ENCODE data around the gene GDPD4.

GDPD4 gene

DNA sequence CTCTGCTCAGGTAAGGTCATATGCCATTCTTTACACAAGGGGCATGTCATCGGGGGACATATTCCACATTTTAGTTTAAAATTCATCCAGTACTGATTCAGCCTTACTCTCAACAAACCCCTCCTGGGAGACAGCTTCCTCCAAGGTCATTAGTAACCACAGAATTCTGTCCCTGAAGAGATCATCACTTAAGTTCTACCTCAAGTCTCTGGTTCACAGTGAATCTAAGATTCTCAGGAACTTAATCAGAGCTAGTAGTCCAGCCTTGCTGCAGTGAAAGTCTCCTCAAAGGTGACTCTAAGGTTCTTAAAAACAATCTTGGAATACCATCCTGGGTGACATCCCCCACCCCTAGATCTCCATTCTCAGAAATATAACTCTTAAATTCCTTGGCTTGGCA is 18.9 kb upstream of the GDPD4 start:
- Histone ChIP-seq H3K4me1 (ENCODE audit: control insufficient read depth, insufficient read depth, low read length) (no peaks in the 10 kb centered on the region), H3K27ac (ENCODE audit: low read length) (no peak overlapping the region), H3K9me3 (ENCODE audit: control insufficient read depth, insufficient read depth, low read length) (no peaks in the 10 kb centered on the region), H3K27me3 (ENCODE audit: control insufficient read depth, insufficient read depth, low read length) (no peaks in the 10 kb centered on the region), H3K36me3 (ENCODE audit: control insufficient read depth, insufficient read depth, low read length) (peaks cover 8% of the 10 kb centered on the region; the same call in 1 of the 2 replicates), H3K4me3 (ENCODE audit: low read length) (no peak overlapping the region)
- no peak for DNase-seq (ENCODE audit: low read depth, low spot score)
- no CpG with 5 or more reads among the region's 1 CpG for WGBS (ENCODE audit: insufficient coverage, insufficient read length)

- no CpG with 5 or more reads among the region's 2 CpGs for WGBS (ENCODE audit: insufficient coverage, insufficient read length)
- Histone ChIP-seq H3K27me3 (ENCODE audit: control insufficient read depth, insufficient read depth, low read length) (no peaks in the 10 kb centered on the region), H3K9me3 (ENCODE audit: control insufficient read depth, insufficient read depth, low read length) (no peaks in the 10 kb centered on the region), H3K27ac (ENCODE audit: low read length) (no peak overlapping the region), H3K4me3 (ENCODE audit: low read length) (no peak overlapping the region), H3K36me3 (ENCODE audit: control insufficient read depth, insufficient read depth, low read length) (peaks cover 8% of the 10 kb centered on the region; the same call in 1 of the 2 replicates), H3K4me1 (ENCODE audit: control insufficient read depth, insufficient read depth, low read length) (no peaks in the 10 kb centered on the region)
- DNase-seq (ENCODE audit: low read depth, low spot score), result no peak
Measured at GRCh38 chr11:77318600-77318999, 17.1 kb upstream of the GDPD4 start.

DNA sequence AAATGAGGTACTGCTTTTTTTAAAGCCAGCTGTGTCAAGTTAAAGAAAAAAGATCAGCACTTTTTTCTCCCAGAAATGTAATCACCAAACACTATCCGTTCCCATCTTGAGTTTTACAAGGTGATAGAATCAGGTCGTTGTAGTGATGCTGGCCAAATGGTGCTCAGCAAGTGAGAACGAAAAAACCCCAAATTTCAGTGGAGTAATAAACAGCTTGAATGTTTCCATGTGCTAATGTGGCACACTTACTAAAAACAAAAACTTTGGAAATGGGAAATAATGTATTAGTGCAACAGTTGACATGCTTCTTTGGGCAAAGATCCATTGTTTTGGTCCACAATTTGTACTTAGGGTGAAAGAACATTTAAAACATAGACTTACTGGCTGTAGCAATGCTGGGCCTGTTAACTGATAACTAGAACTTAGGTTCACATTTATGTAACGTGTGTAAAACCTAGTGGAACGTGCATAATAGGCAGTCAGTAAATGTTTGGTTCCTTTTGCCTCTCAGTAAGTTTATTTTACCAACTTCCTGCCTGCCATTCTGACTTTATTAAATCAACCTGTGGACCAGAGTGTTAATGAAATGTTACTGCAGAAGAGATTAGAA is 15.4 kb upstream of the GDPD4 start:
- H3K27ac ChIP-seq (ENCODE audit: low read length), result no peak overlapping the region
- WGBS (ENCODE audit: insufficient coverage, insufficient read length), result no CpG with 5 or more reads among the region's 5 CpGs
- H3K27me3 ChIP-seq (ENCODE audit: control insufficient read depth, insufficient read depth, low read length), result no peaks in the 10 kb centered on the region
- H3K9me3 ChIP-seq (ENCODE audit: control insufficient read depth, insufficient read depth, low read length), result no peaks in the 10 kb centered on the region
- no peaks in the 10 kb centered on the region for H3K4me1 ChIP-seq (ENCODE audit: control insufficient read depth, insufficient read depth, low read length)
- H3K4me3 ChIP-seq (ENCODE audit: low read length), result no peak overlapping the region
- H3K36me3 ChIP-seq (ENCODE audit: control insufficient read depth, insufficient read depth, low read length), result no peaks in the 10 kb centered on the region
- no peak for DNase-seq (ENCODE audit: low read depth, low spot score)

- Histone ChIP-seq H3K4me1 (ENCODE audit: control insufficient read depth, insufficient read depth, low read length) (no peaks in the 10 kb centered on the region), H3K9me3 (ENCODE audit: control insufficient read depth, insufficient read depth, low read length) (no peaks in the 10 kb centered on the region), H3K27me3 (ENCODE audit: control insufficient read depth, insufficient read depth, low read length) (no peaks in the 10 kb centered on the region), H3K27ac (ENCODE audit: low read length) (no peak overlapping the region), H3K36me3 (ENCODE audit: control insufficient read depth, insufficient read depth, low read length) (no peaks in the 10 kb centered on the region), H3K4me3 (ENCODE audit: low read length) (no peak overlapping the region)
- DNase-seq (ENCODE audit: low read depth, low spot score), result no peak
Measured at GRCh38 chr11:77312107-77312506, 10.6 kb upstream of the GDPD4 start.

GRCh38 chr11:77311701-77312100 is 10.2 kb upstream of the GDPD4 start:
- no peak for DNase-seq (ENCODE audit: low read depth, low spot score)
- no peaks in the 10 kb centered on the region for H3K9me3 ChIP-seq (ENCODE audit: control insufficient read depth, insufficient read depth, low read length)
- H3K36me3 ChIP-seq (ENCODE audit: control insufficient read depth, insufficient read depth, low read length), result no peaks in the 10 kb centered on the region
- no peaks in the 10 kb centered on the region for H3K27me3 ChIP-seq (ENCODE audit: control insufficient read depth, insufficient read depth, low read length)
- WGBS (ENCODE audit: insufficient coverage, insufficient read length), result no CpG with 5 or more reads among the region's 3 CpGs
- H3K4me3 ChIP-seq (ENCODE audit: low read length), result no peak overlapping the region
- H3K4me1 ChIP-seq (ENCODE audit: control insufficient read depth, insufficient read depth, low read length), result no peaks in the 10 kb centered on the region
- H3K27ac ChIP-seq (ENCODE audit: low read length), result no peak overlapping the region

- no peak overlapping the region for H3K4me3 ChIP-seq (ENCODE audit: low read length)
- no CpG with 5 or more reads among the region's 5 CpGs for WGBS (ENCODE audit: insufficient coverage, insufficient read length)
- no peak for DNase-seq (ENCODE audit: low read depth, low spot score)
Measured at GRCh38 chr11:77310721-77311120, 9.2 kb upstream of the GDPD4 start.

DNA sequence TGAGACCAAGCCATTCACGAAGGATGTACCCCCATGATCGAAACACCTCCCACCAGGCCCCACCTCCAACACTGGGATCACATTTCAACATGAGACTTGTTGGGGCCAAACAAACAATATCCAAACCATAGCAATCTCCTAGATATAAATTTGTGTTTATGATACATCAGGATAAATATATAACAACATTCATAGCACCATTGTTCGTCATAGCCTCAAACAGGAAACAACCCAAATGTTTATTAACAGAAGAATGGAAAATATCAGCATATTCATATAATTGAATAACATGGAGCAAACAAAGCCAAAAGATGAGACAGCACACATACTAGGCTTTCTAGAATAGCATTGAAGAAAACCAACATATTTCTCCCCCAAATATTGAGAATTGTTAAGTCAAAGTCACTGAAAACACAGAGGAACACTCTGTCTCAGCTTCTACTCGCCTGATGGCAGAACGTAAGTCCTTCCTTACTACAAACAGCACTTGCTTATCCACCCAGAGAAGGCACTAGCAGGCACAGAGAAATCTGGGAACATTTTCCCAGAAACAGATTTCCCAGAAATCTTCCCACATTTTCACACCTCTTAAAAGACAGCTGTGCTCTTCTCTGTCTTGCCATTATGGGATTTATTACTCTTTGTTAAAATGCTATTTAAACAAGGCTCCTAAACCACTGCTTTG is 8.1 kb upstream of the GDPD4 start:
- H3K4me3 ChIP-seq (ENCODE audit: low read length), result no peak overlapping the region
- H3K4me1 ChIP-seq (ENCODE audit: control insufficient read depth, insufficient read depth, low read length), result no peaks in the 10 kb centered on the region
- no peak overlapping the region for H3K27ac ChIP-seq (ENCODE audit: low read length)
- DNase-seq (ENCODE audit: low read depth, low spot score), result no peak
- no peaks in the 10 kb centered on the region for H3K27me3 ChIP-seq (ENCODE audit: control insufficient read depth, insufficient read depth, low read length)
- H3K36me3 ChIP-seq (ENCODE audit: control insufficient read depth, insufficient read depth, low read length), result no peaks in the 10 kb centered on the region
- WGBS (ENCODE audit: insufficient coverage, insufficient read length), result no CpG with 5 or more reads among the region's 5 CpGs
- H3K9me3 ChIP-seq (ENCODE audit: control insufficient read depth, insufficient read depth, low read length), result no peaks in the 10 kb centered on the region

More at GRCh38 chr11:77310721-77311120, 9.2 kb upstream of the GDPD4 start:
- no peak overlapping the region for H3K27ac ChIP-seq (ENCODE audit: low read length)
- no peaks in the 10 kb centered on the region for H3K4me1 ChIP-seq (ENCODE audit: control insufficient read depth, insufficient read depth, low read length)
- no peaks in the 10 kb centered on the region for H3K27me3 ChIP-seq (ENCODE audit: control insufficient read depth, insufficient read depth, low read length)
- no peaks in the 10 kb centered on the region for H3K9me3 ChIP-seq (ENCODE audit: control insufficient read depth, insufficient read depth, low read length)
- no peaks in the 10 kb centered on the region for H3K36me3 ChIP-seq (ENCODE audit: control insufficient read depth, insufficient read depth, low read length)

GRCh38 chr11:77308838-77309237 is 7.4 kb upstream of the GDPD4 start:
- Histone ChIP-seq H3K36me3 (ENCODE audit: control insufficient read depth, insufficient read depth, low read length) (no peaks in the 10 kb centered on the region), H3K4me1 (ENCODE audit: control insufficient read depth, insufficient read depth, low read length) (no peaks in the 10 kb centered on the region), H3K27me3 (ENCODE audit: control insufficient read depth, insufficient read depth, low read length) (no peaks in the 10 kb centered on the region), H3K27ac (ENCODE audit: low read length) (no peak overlapping the region), H3K4me3 (ENCODE audit: low read length) (no peak overlapping the region), H3K9me3 (ENCODE audit: control insufficient read depth, insufficient read depth, low read length) (no peaks in the 10 kb centered on the region)
- no peak for DNase-seq (ENCODE audit: low read depth, low spot score)

DNA sequence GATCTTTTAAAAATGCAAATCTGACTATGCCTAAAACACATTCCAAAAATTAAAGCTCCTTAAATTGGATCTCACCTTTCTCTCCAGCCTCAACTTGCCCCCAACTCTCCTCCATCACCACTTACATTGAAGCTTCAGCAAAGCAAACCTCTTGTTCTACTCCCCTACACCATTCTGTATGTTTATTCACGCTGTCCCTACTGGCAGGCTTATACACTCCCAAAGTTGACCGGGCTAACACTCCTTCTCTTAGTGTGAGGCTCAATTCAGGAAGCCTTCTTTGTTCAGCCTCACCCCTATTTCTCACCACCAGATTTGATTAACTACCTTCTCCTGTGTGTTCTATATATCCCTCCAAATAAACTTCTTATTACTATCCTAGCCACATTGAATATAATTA is 1.8 kb upstream of the GDPD4 start:
- no peaks in the 10 kb centered on the region for H3K36me3 ChIP-seq (ENCODE audit: control insufficient read depth, insufficient read depth, low read length)
- no peaks in the 10 kb centered on the region for H3K27me3 ChIP-seq (ENCODE audit: control insufficient read depth, insufficient read depth, low read length)
- no peaks in the 10 kb centered on the region for H3K9me3 ChIP-seq (ENCODE audit: control insufficient read depth, insufficient read depth, low read length)
- WGBS (ENCODE audit: insufficient coverage, insufficient read length), result no CpG with 5 or more reads among the region's 2 CpGs
- DNase-seq (ENCODE audit: low read depth, low spot score), result no peak
- H3K4me3 ChIP-seq (ENCODE audit: low read length), result no peak overlapping the region
- no peaks in the 10 kb centered on the region for H3K4me1 ChIP-seq (ENCODE audit: control insufficient read depth, insufficient read depth, low read length)
- no peak overlapping the region for H3K27ac ChIP-seq (ENCODE audit: low read length)

- no CpG with 5 or more reads among the region's 3 CpGs for whole genome bisulfite sequencing (ENCODE audit: insufficient coverage, insufficient read length)
- no peak for DNase-seq (ENCODE audit: low read depth, low spot score)
- Histone ChIP-seq H3K4me3 (ENCODE audit: low read length) (no peak overlapping the region), H3K9me3 (ENCODE audit: control insufficient read depth, insufficient read depth, low read length) (no peaks in the 10 kb centered on the region), H3K27ac (ENCODE audit: low read length) (no peak overlapping the region), H3K36me3 (ENCODE audit: control insufficient read depth, insufficient read depth, low read length) (no peaks in the 10 kb centered on the region), H3K27me3 (ENCODE audit: control insufficient read depth, insufficient read depth, low read length) (no peaks in the 10 kb centered on the region), H3K4me1 (ENCODE audit: control insufficient read depth, insufficient read depth, low read length) (no peaks in the 10 kb centered on the region)
Measured at GRCh38 chr11:77302752-77303151, 1.3 kb upstream of the GDPD4 start.

GRCh38 chr11:77300695-77301094 is 791 bp downstream of the GDPD4 start:
- Histone ChIP-seq H3K27me3 (ENCODE audit: control insufficient read depth, insufficient read depth, low read length) (no peaks in the 10 kb centered on the region), H3K9me3 (ENCODE audit: control insufficient read depth, insufficient read depth, low read length) (no peaks in the 10 kb centered on the region), H3K27ac (ENCODE audit: low read length) (no peak overlapping the region), H3K4me3 (ENCODE audit: low read length) (no peak overlapping the region), H3K36me3 (ENCODE audit: control insufficient read depth, insufficient read depth, low read length) (no peaks in the 10 kb centered on the region), H3K4me1 (ENCODE audit: control insufficient read depth, insufficient read depth, low read length) (no peaks in the 10 kb centered on the region)
- no peak for DNase-seq (ENCODE audit: low read depth, low spot score)
- no CpG with 5 or more reads among the region's 5 CpGs for WGBS (ENCODE audit: insufficient coverage, insufficient read length)
